A549 (cell line): Measurements from ENCODE around the gene TTLL9.

Experiments used
- HOXB5 ChIP-seq: fragments of 250-450 bp; sonication (Bioruptor Pico); IDR thresholded peaks from 2 replicates; pipeline ENCODE4 v1.5.0; 2020; ENCODE audit warnings: mild to moderate bottlenecking, moderate library complexity
- MYC ChIP-seq: IDR thresholded peaks from 2 replicates; pipeline ENCODE4 v1.6.1; 2012; ENCODE audit warnings: mild to moderate bottlenecking, inconsistent platforms, low read length, improper control_type of control experiment, borderline replicate concordance
- ZFP36 ChIP-seq: fragments of 450-650 bp; IDR thresholded peaks from 2 replicates; pipeline ENCODE4 v1.6.1; 2014; ENCODE audit warnings: borderline replicate concordance; ENCODE audit not compliant: partially characterized antibody
- TF ChIP-seq, protein P1 (sequence below): fragments of >200 bp; sonication (Bioruptor Twin); formaldehyde crosslinking; IDR thresholded peaks from 3 replicates; pipeline ENCODE4 v1.5.1; 2016
- TF ChIP-seq, protein P2 (sequence below): fragments of 450-650 bp; IDR thresholded peaks from 2 replicates; pipeline ENCODE4 v1.6.1; 2014; ENCODE audit warnings: antibody characterized with exemption

DNA sequence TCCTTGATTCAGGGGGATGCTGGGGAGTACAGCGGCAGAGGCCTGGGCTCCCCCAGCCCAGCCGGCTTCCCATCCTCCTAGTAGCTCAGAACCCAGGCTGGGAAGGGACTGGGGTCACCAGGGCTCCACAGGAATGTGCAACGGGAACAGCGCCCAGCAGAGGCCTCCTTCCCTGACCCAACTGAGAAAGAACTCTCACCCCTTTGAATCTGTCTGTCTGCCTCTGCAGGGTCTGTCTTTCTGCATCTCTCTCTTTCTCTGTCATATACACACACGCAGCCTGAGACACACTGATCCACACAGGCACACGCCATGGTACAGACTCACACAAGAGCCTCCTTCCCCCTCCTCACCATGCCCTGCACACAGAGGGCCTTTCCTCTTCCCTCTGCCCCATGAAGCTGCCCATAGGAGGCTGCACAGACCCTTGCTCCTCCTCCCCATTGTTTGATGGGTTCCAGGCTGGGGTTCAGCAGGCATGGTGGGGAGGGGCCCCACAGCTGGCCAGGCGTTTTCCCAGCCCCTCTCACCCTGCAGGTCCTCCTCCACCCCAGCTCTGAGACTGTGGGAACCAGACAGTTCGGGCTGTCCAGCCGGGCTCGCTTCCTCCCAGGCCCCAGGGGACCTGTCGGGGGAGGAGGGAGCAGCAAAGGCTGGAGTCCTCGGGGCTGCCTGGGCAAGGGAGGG is 27.8 kb upstream of the TTLL9 start:
- TF ChIP-seq, protein P1, sequence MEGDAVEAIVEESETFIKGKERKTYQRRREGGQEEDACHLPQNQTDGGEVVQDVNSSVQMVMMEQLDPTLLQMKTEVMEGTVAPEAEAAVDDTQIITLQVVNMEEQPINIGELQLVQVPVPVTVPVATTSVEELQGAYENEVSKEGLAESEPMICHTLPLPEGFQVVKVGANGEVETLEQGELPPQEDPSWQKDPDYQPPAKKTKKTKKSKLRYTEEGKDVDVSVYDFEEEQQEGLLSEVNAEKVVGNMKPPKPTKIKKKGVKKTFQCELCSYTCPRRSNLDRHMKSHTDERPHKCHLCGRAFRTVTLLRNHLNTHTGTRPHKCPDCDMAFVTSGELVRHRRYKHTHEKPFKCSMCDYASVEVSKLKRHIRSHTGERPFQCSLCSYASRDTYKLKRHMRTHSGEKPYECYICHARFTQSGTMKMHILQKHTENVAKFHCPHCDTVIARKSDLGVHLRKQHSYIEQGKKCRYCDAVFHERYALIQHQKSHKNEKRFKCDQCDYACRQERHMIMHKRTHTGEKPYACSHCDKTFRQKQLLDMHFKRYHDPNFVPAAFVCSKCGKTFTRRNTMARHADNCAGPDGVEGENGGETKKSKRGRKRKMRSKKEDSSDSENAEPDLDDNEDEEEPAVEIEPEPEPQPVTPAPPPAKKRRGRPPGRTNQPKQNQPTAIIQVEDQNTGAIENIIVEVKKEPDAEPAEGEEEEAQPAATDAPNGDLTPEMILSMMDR, result no peak
- TF ChIP-seq MYC (no peak), ZFP36 (no peak), HOXB5 (CRISPR knock-in tag) (no peak)
- TF ChIP-seq, protein P2, sequence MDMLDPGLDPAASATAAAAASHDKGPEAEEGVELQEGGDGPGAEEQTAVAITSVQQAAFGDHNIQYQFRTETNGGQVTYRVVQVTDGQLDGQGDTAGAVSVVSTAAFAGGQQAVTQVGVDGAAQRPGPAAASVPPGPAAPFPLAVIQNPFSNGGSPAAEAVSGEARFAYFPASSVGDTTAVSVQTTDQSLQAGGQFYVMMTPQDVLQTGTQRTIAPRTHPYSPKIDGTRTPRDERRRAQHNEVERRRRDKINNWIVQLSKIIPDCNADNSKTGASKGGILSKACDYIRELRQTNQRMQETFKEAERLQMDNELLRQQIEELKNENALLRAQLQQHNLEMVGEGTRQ, result no peak
